ENCODE measurements around the gene RNF5.

Gene RNF5

DNA sequence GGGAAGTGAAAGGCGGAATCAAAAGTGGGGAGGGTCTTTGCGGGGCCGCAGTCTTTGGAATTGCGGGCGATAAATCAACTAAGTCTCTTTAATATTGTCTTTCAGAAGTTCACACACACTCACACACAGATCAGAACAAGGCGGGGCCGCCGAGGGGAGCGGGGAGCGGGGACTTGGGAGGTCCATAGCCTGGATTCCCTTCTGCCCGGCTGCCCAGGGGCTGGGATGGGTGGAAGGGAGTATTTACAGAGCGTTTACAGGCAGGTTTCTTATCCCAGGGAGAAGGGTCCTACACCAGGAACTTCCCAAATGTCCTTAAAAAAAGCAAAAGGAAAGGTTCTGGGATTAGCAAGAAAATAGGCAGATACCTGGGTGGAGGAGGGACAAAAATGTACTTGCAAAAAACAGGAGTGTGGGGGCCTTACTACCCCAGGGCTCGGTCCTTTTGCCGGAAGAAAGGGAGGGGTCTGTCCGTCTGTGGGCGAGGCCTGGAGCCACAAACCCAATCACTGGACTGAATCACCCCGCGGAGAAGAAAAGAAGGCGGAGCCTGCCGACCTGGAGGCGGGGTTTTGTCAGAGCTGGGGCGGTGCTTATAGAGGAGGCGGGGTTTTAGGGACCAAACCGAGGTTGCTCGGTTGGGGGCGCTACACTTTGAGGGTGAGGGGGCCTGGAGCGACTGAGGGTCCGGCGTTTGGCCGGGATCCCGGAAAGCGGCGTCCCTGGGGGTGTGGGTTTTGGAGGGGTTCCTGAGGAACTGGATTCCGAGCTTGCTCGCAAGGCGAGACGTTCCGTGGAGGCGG is 29.7 kb upstream of the RNF5 start:
- H3K4me3 ChIP-seq (ENCODE audit: control insufficient read depth, low read depth, low read length), result no peak overlapping the region
- DNase-seq (ENCODE audit: low read depth), result no peak
- TF ChIP-seq, protein P1, sequence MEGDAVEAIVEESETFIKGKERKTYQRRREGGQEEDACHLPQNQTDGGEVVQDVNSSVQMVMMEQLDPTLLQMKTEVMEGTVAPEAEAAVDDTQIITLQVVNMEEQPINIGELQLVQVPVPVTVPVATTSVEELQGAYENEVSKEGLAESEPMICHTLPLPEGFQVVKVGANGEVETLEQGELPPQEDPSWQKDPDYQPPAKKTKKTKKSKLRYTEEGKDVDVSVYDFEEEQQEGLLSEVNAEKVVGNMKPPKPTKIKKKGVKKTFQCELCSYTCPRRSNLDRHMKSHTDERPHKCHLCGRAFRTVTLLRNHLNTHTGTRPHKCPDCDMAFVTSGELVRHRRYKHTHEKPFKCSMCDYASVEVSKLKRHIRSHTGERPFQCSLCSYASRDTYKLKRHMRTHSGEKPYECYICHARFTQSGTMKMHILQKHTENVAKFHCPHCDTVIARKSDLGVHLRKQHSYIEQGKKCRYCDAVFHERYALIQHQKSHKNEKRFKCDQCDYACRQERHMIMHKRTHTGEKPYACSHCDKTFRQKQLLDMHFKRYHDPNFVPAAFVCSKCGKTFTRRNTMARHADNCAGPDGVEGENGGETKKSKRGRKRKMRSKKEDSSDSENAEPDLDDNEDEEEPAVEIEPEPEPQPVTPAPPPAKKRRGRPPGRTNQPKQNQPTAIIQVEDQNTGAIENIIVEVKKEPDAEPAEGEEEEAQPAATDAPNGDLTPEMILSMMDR (IDR thresholded peaks at IDR 0.05; ENCODE audit: control insufficient read depth, insufficient read depth, low read depth, low read length, missing control alignments), result no peak

DNA sequence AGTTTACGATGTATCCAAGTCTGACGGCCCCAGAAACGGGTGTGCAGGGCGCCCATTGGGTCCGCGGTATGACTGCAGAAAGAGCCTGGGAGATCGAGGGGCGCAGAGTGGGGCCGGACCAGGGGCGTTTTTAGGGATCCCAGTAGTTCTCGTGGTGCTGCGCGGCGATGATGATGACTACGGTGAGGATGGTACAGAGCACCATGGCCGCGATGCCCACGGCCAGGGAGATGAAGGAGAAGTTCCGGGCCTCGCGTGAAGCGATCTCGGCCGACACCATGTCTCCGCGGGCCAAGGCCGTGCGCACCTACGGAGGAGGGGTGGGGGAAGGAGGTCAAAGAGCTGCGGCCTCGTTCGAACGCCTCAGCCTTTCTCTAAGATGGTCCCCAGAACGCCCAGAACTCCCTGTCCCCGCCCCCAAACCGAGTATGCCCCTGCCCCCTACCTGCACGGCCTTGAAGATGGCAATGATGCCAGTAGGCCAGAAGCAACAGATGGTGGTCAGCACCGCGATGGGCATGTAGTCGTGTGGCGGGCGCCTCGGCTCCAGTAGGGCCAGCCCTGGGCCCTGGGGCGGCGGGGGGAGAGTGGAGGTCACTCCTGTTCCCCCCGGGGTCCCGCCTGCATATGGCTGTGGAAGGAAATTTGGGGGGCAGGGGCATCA is 29.0 kb upstream of the RNF5 start:
- TF ChIP-seq, protein P1 (IDR thresholded peaks at IDR 0.05; ENCODE audit: control insufficient read depth, insufficient read depth, low read depth, low read length, missing control alignments), result no peak
- no peak for DNase-seq (ENCODE audit: low read depth)
- H3K4me3 ChIP-seq (ENCODE audit: control insufficient read depth, low read depth, low read length), result no peak overlapping the region

DNA sequence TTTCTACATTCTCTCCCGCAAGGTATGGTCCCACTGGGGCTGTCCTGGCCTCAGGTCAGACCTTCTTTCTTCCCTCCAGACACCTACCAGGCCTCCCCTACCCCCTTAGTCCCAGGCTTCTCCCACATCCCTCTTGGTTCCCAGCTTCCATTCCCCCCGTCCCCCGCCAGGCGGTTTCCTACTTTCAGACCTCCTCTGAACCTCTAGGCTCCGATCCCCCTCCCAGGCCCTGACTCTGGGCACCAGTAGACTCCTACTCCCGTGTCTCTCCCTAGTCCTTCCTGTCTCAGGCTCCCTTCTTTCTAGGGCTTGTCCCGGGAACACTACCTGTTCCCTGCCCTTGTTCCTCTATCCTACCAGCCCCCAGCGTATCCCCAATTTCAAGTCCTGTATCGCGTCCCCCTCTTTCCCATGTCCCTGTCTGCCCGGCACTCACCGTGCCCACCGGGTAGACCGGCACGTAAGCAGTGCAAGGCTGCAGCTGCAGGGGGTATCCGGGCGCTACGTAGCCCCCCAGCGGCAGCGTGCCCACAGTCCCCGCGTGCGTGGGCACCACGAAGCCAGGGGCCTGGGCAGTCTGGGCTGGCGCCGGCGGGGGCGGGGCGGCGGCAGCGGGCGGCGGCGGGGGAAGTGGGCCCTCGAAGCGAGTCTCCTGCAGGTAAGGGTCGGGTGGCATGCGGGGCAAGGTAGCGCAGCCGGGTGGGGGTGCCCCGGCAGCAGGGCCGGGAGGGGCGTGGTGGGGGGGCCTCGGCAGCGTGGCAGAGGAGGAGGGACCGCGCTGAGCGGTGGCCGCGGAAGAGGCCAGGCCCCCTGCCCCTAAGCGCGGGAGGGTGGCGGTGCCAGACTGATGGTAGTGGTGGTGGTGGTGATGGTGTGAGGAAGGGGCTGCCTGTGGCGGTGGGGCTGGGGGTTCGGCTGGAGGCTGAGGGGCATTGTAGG is 28.0 kb upstream of the RNF5 start:
- DNase-seq (ENCODE audit: low read depth), result no peak
- no peak overlapping the region for H3K4me3 ChIP-seq (ENCODE audit: control insufficient read depth, low read depth, low read length)
- TF ChIP-seq, protein P1 (IDR thresholded peaks at IDR 0.05; ENCODE audit: control insufficient read depth, insufficient read depth, low read depth, low read length, missing control alignments), result no peak

DNA sequence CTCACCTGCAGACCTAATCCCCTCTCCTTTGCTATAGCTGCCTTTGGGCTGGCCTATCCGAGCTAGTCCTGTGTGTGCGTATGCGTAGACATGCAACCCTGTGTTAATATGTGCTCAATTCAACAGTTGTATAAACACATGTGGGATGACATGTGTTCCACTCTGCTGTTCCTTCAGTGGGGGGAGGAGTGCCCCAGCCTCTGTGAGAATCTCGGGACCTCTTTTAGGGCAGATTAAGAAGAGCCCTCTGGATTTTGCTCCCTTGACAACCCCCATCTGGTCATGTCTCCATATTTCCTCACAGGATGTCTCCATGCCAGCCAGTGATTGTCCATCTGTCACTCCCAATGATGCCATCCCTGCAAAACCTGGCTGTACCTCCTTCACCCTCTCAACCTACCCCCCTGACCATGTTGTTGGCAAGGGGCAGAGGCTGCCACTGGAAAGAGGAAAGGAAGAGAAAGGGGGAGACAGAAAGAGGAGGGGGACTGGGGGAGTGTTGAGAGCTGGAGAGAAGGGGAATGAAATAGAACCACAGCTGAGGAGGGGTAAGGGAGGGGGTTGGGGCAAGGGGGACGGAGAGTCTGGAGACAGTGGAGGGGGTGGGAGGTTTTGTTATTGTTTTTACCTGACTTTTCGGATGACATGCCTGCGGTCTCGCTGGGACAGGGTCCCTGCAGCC is 26.9 kb upstream of the RNF5 start:
- TF ChIP-seq, protein P1 (IDR thresholded peaks at IDR 0.05; ENCODE audit: control insufficient read depth, insufficient read depth, low read depth, low read length, missing control alignments), result no peak
- no peak for DNase-seq (ENCODE audit: low read depth)
- H3K4me3 ChIP-seq (ENCODE audit: control insufficient read depth, low read depth, low read length), result peak overlapping the region; percentile 37

DNA sequence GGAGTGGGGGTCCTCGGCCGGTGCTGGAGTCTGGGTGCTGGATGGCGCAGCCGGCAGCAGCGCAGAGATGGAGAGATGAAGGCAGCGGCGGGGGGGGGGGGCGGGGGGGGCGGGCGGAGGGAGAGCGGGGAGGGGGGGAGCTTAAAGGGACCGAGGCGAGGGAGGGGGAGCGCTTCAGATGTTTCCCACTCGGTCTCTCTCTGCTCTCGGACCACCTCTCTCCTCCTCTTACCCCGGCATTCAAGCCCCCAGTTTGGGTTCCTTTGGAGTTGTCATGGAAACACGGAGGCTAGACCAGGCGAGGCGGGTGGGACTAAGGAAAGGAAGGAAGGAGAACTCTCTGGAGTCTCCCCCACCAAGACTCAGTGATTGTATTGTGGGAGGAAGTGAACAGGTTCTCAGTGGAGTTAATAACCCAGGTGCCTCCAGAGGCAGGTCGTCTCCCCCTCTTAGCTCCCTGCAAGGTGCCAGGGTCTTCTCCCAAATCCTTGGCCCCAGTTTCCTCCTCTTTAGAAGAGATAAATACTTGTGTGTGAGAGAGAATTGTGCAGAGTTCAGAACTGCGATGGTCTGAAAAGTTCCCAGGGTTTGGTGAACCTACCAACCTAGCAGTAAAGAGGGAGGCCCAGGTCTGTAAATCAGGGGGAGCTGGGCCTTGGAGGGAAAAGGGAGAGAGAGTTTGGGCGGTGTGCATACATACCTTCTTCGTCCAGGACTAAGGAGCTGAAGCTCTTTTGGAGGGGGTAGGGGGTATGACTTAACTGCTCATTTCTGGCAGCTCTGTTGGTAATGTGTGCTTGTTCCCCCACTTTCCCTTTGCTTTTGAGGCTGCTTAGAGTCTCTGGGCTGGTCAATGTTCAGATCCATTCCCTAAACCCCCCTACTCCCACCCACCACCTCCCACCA is 26.1 kb upstream of the RNF5 start, which contains the start of gene PRRT1:
PRRT1 (minus strand) TSS at position 77 of the 906 bp plus-strand sequence. CDS start 112 bp downstream, outside the sequence.
- no peak for DNase-seq (ENCODE audit: low read depth)
- peak within 1 kb of the TSS; percentile 80 for H3K4me3 ChIP-seq (ENCODE audit: control insufficient read depth, low read depth, low read length)
- TF ChIP-seq, protein P1 (IDR thresholded peaks at IDR 0.05; ENCODE audit: control insufficient read depth, insufficient read depth, low read depth, low read length, missing control alignments), result no peak
